Prostate gland (tissue), 2 donors: ENCODE results near the gene SLC35B4.

Experiments
- CTCF ChIP-seq, 4 experiments: fragments of 200-600 bp in 2 of 4; fragments of 450-650 bp in 2 of 4; sonication (generic) in 2 of 4; IDR thresholded peaks; 1 replicate in 3 of 4; 2 replicates in 1 of 4; pipeline ENCODE4 v1.5.1; 2016 to 2019; ENCODE audit warnings: antibody characterized with exemption in 4 of 4, mild to moderate bottlenecking in 2 of 4, moderate library complexity in 2 of 4
- POLR2AphosphoS5 ChIP-seq: sonication (generic); formaldehyde crosslinking; IDR thresholded peaks from one replicate; pipeline ENCODE4 v1.6.1; 2017; ENCODE audit warnings: antibody characterized with exemption

DNA sequence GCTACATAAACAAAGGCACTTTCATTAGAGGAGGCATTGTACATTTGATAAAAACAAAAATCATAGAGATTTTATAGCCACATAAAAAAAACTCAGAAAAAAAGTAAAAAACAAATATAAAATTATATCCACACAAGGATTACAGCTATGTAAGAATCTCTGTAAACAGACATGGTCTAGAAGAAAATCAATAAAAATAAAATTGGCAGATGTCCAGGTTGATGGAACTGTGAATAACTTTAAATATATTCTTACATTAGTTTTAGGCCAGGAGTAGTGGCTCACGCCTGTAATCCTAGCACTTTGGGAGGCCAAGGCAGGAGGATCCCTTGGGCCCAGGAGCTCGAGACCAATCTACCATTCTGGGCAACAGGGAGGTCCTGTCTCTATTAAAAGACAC is 19.2 kb downstream of the SLC35B4 start:
- no peak for TF ChIP-seq CTCF (IDR thresholded peaks at IDR 0.05)
- no peak for TF ChIP-seq POLR2AphosphoS5
